HepG2 (cell line): ENCODE results near the gene SAMD10. TPM values are rescaled to one million over a fixed set of nuclear protein-coding genes. Genes with fewer than 3 reads are reported as not detected.

Experiments used
- ATAC-seq: fragments of 200-7000 bp; cut with Tn5 transposase; 3 replicates; pipeline ENCODE4 v1.9.1; 2020; ENCODE audit warnings: mild to moderate bottlenecking, moderate library complexity
- BruUV-seq: library from RNA; stranded (reverse); fragments of 400-500 nt; replicated peaks from 2 replicates; lab custom pipeline; 2021; lab: Mats Ljungman, UMichigan
- CTCF ChIA-PET: fragments of 300-600 bp; formaldehyde crosslinking; extraction: SDS; loops from one replicate; lab custom pipeline; 2021; ENCODE audit warnings: low total read pairs, inconsistent platforms, low intra/inter-chr PET ratio; lab: Yijun Ruan, JAX
- POLR2A ChIA-PET: fragments of 350-600 bp; sonication (Branson Sonifier 250); formaldehyde crosslinking; loops from one replicate; lab custom pipeline; 2020; ENCODE audit warnings: antibody characterized with exemption, inconsistent platforms; lab: Yijun Ruan, JAX
- DNase-seq: peaks from one replicate; pipeline ENCODE4 v3.0.0-alpha.2; 2015; ENCODE audit warnings: low spot score
- FAIRE-seq: peaks from 3 replicates; lab custom pipeline; 2011; peaks lifted over from hg19 to GRCh38; lab: Jason Lieb, UNC
- H2AFZ ChIP-seq: one replicate; pipeline ENCODE4 v1.6.1; 2011; ENCODE audit warnings: low read length, inconsistent platforms
- H3K27ac ChIP-seq: fragments of 300-600 bp; 3 replicates; pipeline ENCODE4 v1.8.0; 2011; ENCODE audit warnings: mixed run types, mild to moderate bottlenecking, mixed read lengths, low read length, inconsistent platforms; ENCODE audit not compliant: insufficient read depth; ENCODE audit errors: extremely low read length
- H3K27me3 ChIP-seq, 2 experiments: fragments of 200-600 bp in 1 of 2; 2 replicates in 1 of 2; 3 replicates in 1 of 2; pipeline versions ENCODE4 v1.6.0 to v1.8.0; 2011; ENCODE audit warnings: low read length in 2 of 2, mild to moderate bottlenecking in 2 of 2, moderate library complexity in 2 of 2, inconsistent platforms in 1 of 2; ENCODE audit not compliant: insufficient read depth in 2 of 2, control insufficient read depth in 1 of 2
- H3K36me3 ChIP-seq, 2 experiments: fragments of 200-600 bp in 1 of 2; replicated peaks in 1 of 2; 2 replicates in 1 of 2; 3 replicates in 1 of 2; pipeline versions ENCODE4 v1.5.1 to v1.8.0; 2011; ENCODE audit warnings: low read length in 2 of 2, inconsistent platforms in 1 of 2; ENCODE audit not compliant: insufficient read depth in 2 of 2, control insufficient read depth in 1 of 2
- H3K4me1 ChIP-seq: 2 replicates; pipeline ENCODE4 v1.5.1; 2012; ENCODE audit warnings: low read length, inconsistent platforms; ENCODE audit not compliant: insufficient read depth
- H3K4me2 ChIP-seq: 2 replicates; pipeline ENCODE4 v1.6.0; 2011; ENCODE audit warnings: low read depth, low read length, inconsistent platforms
- H3K4me3 ChIP-seq, 3 experiments: fragments of 200-600 bp in 1 of 3; sonication (generic), shearing (Covaris generic) in 1 of 3; replicated peaks in 1 of 3; 2 replicates each; pipeline ENCODE4 v1.5.1; 2011 to 2016; ENCODE audit warnings: low read length in 3 of 3, inconsistent platforms in 2 of 3, low read depth in 2 of 3, mild to moderate bottlenecking in 2 of 3, control low read depth in 1 of 3, mixed read lengths in 1 of 3; ENCODE audit not compliant: insufficient read depth in 1 of 3
- H3K79me2 ChIP-seq: one replicate; pipeline ENCODE4 v1.6.1; 2011; ENCODE audit warnings: low read length, inconsistent platforms; ENCODE audit not compliant: insufficient read depth
- H3K9ac ChIP-seq: 2 replicates; pipeline ENCODE4 v1.6.0; 2011; ENCODE audit warnings: mild to moderate bottlenecking, low read depth, low read length, inconsistent platforms; ENCODE audit not compliant: insufficient read depth
- H3K9me3 ChIP-seq: 2 replicates; pipeline ENCODE4 v1.5.1; 2012; ENCODE audit warnings: mild to moderate bottlenecking, low read length
- H4K20me1 ChIP-seq: 2 replicates; pipeline ENCODE4 v1.6.0; 2011; ENCODE audit warnings: inconsistent platforms, mild to moderate bottlenecking, low read length, moderate library complexity; ENCODE audit not compliant: insufficient read depth
- CEBPZ ChIP-seq: IDR thresholded peaks from 2 replicates; pipeline ENCODE4 v1.6.1; 2012; ENCODE audit warnings: low read length, improper control_type of control experiment
- ETV5 ChIP-seq: IDR thresholded peaks from 2 replicates; pipeline ENCODE4 v1.6.1; 2018; ENCODE audit warnings: missing biosample characterization, missing genetic modification reagents, inconsistent platforms, borderline replicate concordance
- SP4 ChIP-seq: sonication (generic); formaldehyde crosslinking; IDR thresholded peaks from 2 replicates; pipeline ENCODE4 v1.8.1; 2023; ENCODE audit warnings: mild to moderate bottlenecking, missing genetic modification reagents
- USF2 ChIP-seq, 2 experiments: sonication (generic) in 1 of 2; formaldehyde crosslinking in 1 of 2; IDR thresholded peaks; 2 replicates each; pipeline versions ENCODE4 v1.5.1 to v1.6.1; 2011 to 2020; ENCODE audit warnings: borderline replicate concordance in 1 of 2, low read depth in 1 of 2, low read length in 1 of 2, mild to moderate bottlenecking in 1 of 2, missing genetic modification reagents in 1 of 2, moderate library complexity in 1 of 2
- ZNF337 ChIP-seq: sonication (generic); formaldehyde crosslinking; IDR thresholded peaks from 2 replicates; pipeline ENCODE4 v1.5.1; 2020; ENCODE audit warnings: missing genetic modification reagents, low read depth, mild to moderate bottlenecking, borderline replicate concordance
- ZNF34 ChIP-seq: sonication (generic); formaldehyde crosslinking; IDR thresholded peaks from 2 replicates; pipeline ENCODE4 v1.4.0; 2020; ENCODE audit warnings: mild to moderate bottlenecking, missing genetic modification reagents, borderline replicate concordance
- ZNF710 ChIP-seq: sonication (generic); formaldehyde crosslinking; IDR thresholded peaks from 2 replicates; pipeline ENCODE4 v1.5.0; 2020; ENCODE audit warnings: mild to moderate bottlenecking, missing genetic modification reagents, borderline replicate concordance
- ZNF776 ChIP-seq: sonication (generic); formaldehyde crosslinking; IDR thresholded peaks from 2 replicates; pipeline ENCODE4 v1.4.0; 2020; ENCODE audit warnings: mild to moderate bottlenecking, missing genetic modification reagents
- ZNF784 ChIP-seq: sonication (generic); formaldehyde crosslinking; IDR thresholded peaks from 2 replicates; pipeline ENCODE4 v1.5.1; 2020; ENCODE audit warnings: missing genetic modification reagents, mild to moderate bottlenecking, borderline replicate concordance
- ZNF883 ChIP-seq: sonication (generic); formaldehyde crosslinking; IDR thresholded peaks from 2 replicates; pipeline ENCODE4 v1.5.1; 2020; ENCODE audit warnings: mild to moderate bottlenecking, missing genetic modification reagents; ENCODE audit errors: not compliant biosample characterization
- WGBS: methylation state at CpG from one replicate; pipeline ENCODE4 v1.1.6; 2017; ENCODE audit warnings: low lambda C conversion rate; 5-methylcytosine and 5-hydroxymethylcytosine counted together
- in situ Hi-C: cut with HindIII; loops from 2 replicates; pipeline ENCODE4 v1.10.0; 2017; ENCODE audit warnings: low pct_unique_long_range_greater_than_20kb; ENCODE audit not compliant: extremely low pct_ligation_motif_present
- intact Hi-C: fragments of 100-400 bp; cut with micrococcal nuclease; formaldehyde crosslinking; loops from one replicate; pipeline ENCODE4 v1.10.0; 2022; ENCODE audit not compliant: unreplicated experiment
- polyA plus RNA-seq, 8 experiments: library from polyadenylated mRNA; depleted of rRNA in 3 of 8; stranded (reverse) in 7 of 8; unstranded in 1 of 8; fragments of >200 nt; fragmentation: Illumina TruSeq in 4 of 8; extraction: Trizol in 4 of 8; gene quantifications; 2 replicates each; pipeline versions ENCODE4 v1.2.1 to v1.2.3, GENCODE V29; 2011 to 2016; ENCODE audit warnings: low read depth in 4 of 8, missing spikeins in 1 of 8, mixed read lengths in 1 of 8; ENCODE audit not compliant: insufficient read depth in 1 of 8
- total RNA-seq, 5 experiments: library from RNA; depleted of rRNA; stranded (reverse); fragments of >200 nt; fragmentation: Illumina TruSeq; extraction: Trizol; gene quantifications; 2 replicates each; pipeline ENCODE4 v1.2.3, GENCODE V29; 2016; ENCODE audit warnings: low read depth in 1 of 5

SAMD10 gene
- total and polyA plus RNA-seq, 2 of the 13 experiments (the other 11 are each of a cell fraction or from before 2014, with no cell fraction given), result 6.1 to 11.0 TPM

GRCh38 chr20:63977739-63978276, 1.6 kb downstream of the SAMD10 start (continued):
- TF ChIP-seq CEBPZ (no peak), SP4 (CRISPR knock-in tag) (peak; percentile 71; the same call in 1 of the 2 replicates), ETV5 (peak; percentile 23; the same call in 1 of the 2 replicates), ZNF34 (CRISPR knock-in tag) (0 out of 2 replicates have a peak, but pooled peaks have one; percentile 76)

GRCh38 chr20:63976980-63977738, 2.3 kb downstream of the SAMD10 start:
- FAIRE-seq, result no peak
- no TSS peak for BruUV-seq
- TF ChIP-seq USF2 (IDR thresholded peaks at IDR 0.05; ENCODE audit: low read depth, low read length) (no peak), USF2 (CRISPR knock-in tag; IDR thresholded peaks at IDR 0.05; ENCODE audit: borderline replicate concordance) (no peak), ZNF710 (CRISPR knock-in tag) (peak; percentile 13; the same call in 1 of the 2 replicates), ZNF784 (CRISPR knock-in tag) (peak; percentile 34; the same call in 1 of the 2 replicates), ZNF883 (CRISPR knock-in tag) (peak; percentile 68), ZNF776 (CRISPR knock-in tag) (0 out of 2 replicates have a peak, but pooled peaks have one; percentile 48), ZNF337 (CRISPR knock-in tag) (0 out of 2 replicates have a peak, but pooled peaks have one; percentile 7)

More at GRCh38 chr20:63976980-63977738, 2.3 kb downstream of the SAMD10 start:
- Histone ChIP-seq H2AFZ (no peak overlapping the region), H3K36me3 (no peaks in the 10 kb centered on the region; a peak in 2 of 5 replicates), H4K20me1 (peaks cover 3% of the 10 kb centered on the region; the same call in 1 of the 2 replicates), H3K9ac (no peak overlapping the region; the same call in 1 of the 2 replicates), H3K4me1 (peaks cover 45% of the 10 kb centered on the region), H3K27me3 (no peaks in the 10 kb centered on the region; a peak in 1 of 5 replicates), H3K4me3 (peak overlapping the region in 1 of 3 experiments; percentile 99; a peak in 1 of 6 replicates), H3K9me3 (no peaks in the 10 kb centered on the region), H3K79me2 (peaks cover 10% of the 10 kb centered on the region), H3K4me2 (peak overlapping the region; percentile 99), H3K27ac (peak overlapping the region; percentile 3)
- intact Hi-C loops, result no loop called here
- 96% methylated on average over 18 of the region's 18 CpGs for WGBS
- ChIA-PET POLR2A (interaction anchor here (0.8 to 1.5 kb wide), 4 partner anchors 9 to 439 kb away, joined by 3 to 8 read pairs (median 4); partner anchors contain the start of genes TPD52L2 and UCKL1), CTCF (interaction anchor here (1.3 kb wide), 1 partner anchor 68 kb away, joined by 5 read pairs; no protein-coding TSS in a partner anchor)
- no peak for DNase-seq
- in situ Hi-C loops, result loop anchor here (5.0 kb wide), 1 partner anchor 80 kb away; no protein-coding TSS in a partner anchor
- ATAC-seq, result no peak
